SK-N-SH (cell line): ENCODE measurements around the gene AKAP12. TPM values are rescaled to one million over a fixed set of nuclear protein-coding genes. Genes with fewer than 3 reads are reported as not detected.

Source experiments
- CTCF ChIA-PET: fragments of 300-600, 350-600 bp; formaldehyde crosslinking; extraction: SDS; loops from one replicate; lab custom pipeline; 2021; lab: Yijun Ruan, JAX
- POLR2A ChIA-PET: fragments of 350-600 bp; sonication (Branson Sonifier 250); formaldehyde crosslinking; extraction: SDS; loops from one replicate; lab custom pipeline; 2020; ENCODE audit warnings: antibody characterized with exemption, inconsistent platforms; lab: Yijun Ruan, JAX
- DNase-seq: peaks from one replicate; pipeline ENCODE4 v3.0.0; 2012
- H2AFZ ChIP-seq: fragments of 200-600 bp; sonication (generic); 2 replicates; pipeline ENCODE4 v1.8.1; 2016; ENCODE audit warnings: antibody characterized with exemption, mild to moderate bottlenecking, low read depth
- H3F3A ChIP-seq: fragments of 200-600 bp; sonication (generic); replicated peaks from 2 replicates; pipeline ENCODE3; 2016; ENCODE audit warnings: antibody characterized with exemption, mild to moderate bottlenecking; ENCODE audit not compliant: insufficient read depth
- H3K27ac ChIP-seq, 2 experiments: fragments of 200-500 bp in 1 of 2; fragments of 200-600 bp in 1 of 2; sonication (Bioruptor generic) in 1 of 2; sonication (generic), shearing (Covaris generic) in 1 of 2; 2 replicates each; pipeline versions ENCODE4 v1.5.1 to v1.6.1; 2014 to 2016; ENCODE audit warnings: low read depth in 2 of 2, inconsistent platforms in 1 of 2, low read length in 1 of 2, mild to moderate bottlenecking in 1 of 2, mixed read lengths in 1 of 2
- H3K27me3 ChIP-seq: fragments of 200-600 bp; sonication (generic), shearing (Covaris generic); 2 replicates; pipeline ENCODE4 v1.6.1; 2016; ENCODE audit warnings: mixed run types; ENCODE audit not compliant: insufficient read depth
- H3K36me3 ChIP-seq, 2 experiments: fragments of 200-500 bp in 1 of 2; fragments of 200-600 bp in 1 of 2; sonication (Bioruptor generic) in 1 of 2; sonication (generic) in 1 of 2; replicated peaks in 1 of 2; 2 replicates each; pipeline versions ENCODE3 to v1.5.1; 2014 to 2016; ENCODE audit warnings: low read length in 1 of 2, mild to moderate bottlenecking in 1 of 2; ENCODE audit not compliant: insufficient read depth in 2 of 2, control insufficient read depth in 1 of 2
- H3K4me1 ChIP-seq, 2 experiments: fragments of 200-500 bp in 1 of 2; fragments of 200-600 bp in 1 of 2; sonication (Bioruptor generic) in 1 of 2; sonication (generic), shearing (Covaris generic) in 1 of 2; 2 replicates each; pipeline versions ENCODE4 v1.5.1 to v1.6.1; 2014 to 2016; ENCODE audit warnings: low read depth in 1 of 2, low read length in 1 of 2, mixed run types in 1 of 2; ENCODE audit not compliant: insufficient read depth in 2 of 2, control insufficient read depth in 1 of 2
- H3K4me2 ChIP-seq: fragments of 200-600 bp; sonication (generic), shearing (Covaris generic); 2 replicates; pipeline ENCODE4 v1.6.1; 2017; ENCODE audit warnings: mixed run types
- H3K4me3 ChIP-seq, 2 experiments: fragments of 200-500 bp in 1 of 2; fragments of 200-600 bp in 1 of 2; sonication (Bioruptor generic) in 1 of 2; sonication (generic), shearing (Covaris generic) in 1 of 2; 2 replicates each; pipeline versions ENCODE4 v1.5.1 to v1.8.1; 2014 to 2016; ENCODE audit warnings: low read depth in 2 of 2, inconsistent platforms in 1 of 2, low read length in 1 of 2, mild to moderate bottlenecking in 1 of 2, mixed read lengths in 1 of 2, moderate library complexity in 1 of 2
- H3K79me2 ChIP-seq: fragments of 200-600 bp; sonication (generic); 2 replicates; pipeline ENCODE4 v1.8.1; 2017; ENCODE audit warnings: mild to moderate bottlenecking; ENCODE audit not compliant: insufficient read depth
- H3K9ac ChIP-seq: fragments of 200-600 bp; sonication (generic); 2 replicates; pipeline ENCODE4 v1.6.1; 2017; ENCODE audit warnings: mixed run types
- H3K9me2 ChIP-seq: fragments of 200-600 bp; sonication (generic); 2 replicates; pipeline ENCODE4 v1.6.1; 2017; ENCODE audit warnings: mixed run types
- H3K9me3 ChIP-seq: fragments of 200-600 bp; sonication (generic); 2 replicates; pipeline ENCODE4 v1.6.1; 2017; ENCODE audit warnings: mixed run types, mild to moderate bottlenecking, moderate library complexity
- H4K20me1 ChIP-seq: fragments of 200-600 bp; sonication (generic); 2 replicates; pipeline ENCODE4 v1.6.1; 2017; ENCODE audit warnings: mild to moderate bottlenecking, mixed run types; ENCODE audit not compliant: insufficient read depth
- ELF1 ChIP-seq: IDR thresholded peaks from 2 replicates; pipeline ENCODE4 v1.4.0; 2012
- FOSL2 ChIP-seq: IDR thresholded peaks from 2 replicates; pipeline ENCODE4 v1.4.0; 2012; ENCODE audit warnings: low read depth, mild to moderate bottlenecking, moderate library complexity, borderline replicate concordance
- FOXJ3 ChIP-seq: sonication (generic); formaldehyde crosslinking; IDR thresholded peaks from 2 replicates; pipeline ENCODE4 v1.5.1; 2020; ENCODE audit warnings: mild to moderate bottlenecking, missing genetic modification reagents
- FOXM1 ChIP-seq: IDR thresholded peaks from 2 replicates; pipeline ENCODE4 v1.4.0; 2012; ENCODE audit warnings: low read depth, mild to moderate bottlenecking
- JUND ChIP-seq: IDR thresholded peaks from 2 replicates; pipeline ENCODE4 v1.4.0; 2012
- NFIC ChIP-seq: IDR thresholded peaks from 2 replicates; pipeline ENCODE4 v1.4.0; 2012; ENCODE audit warnings: borderline replicate concordance
- NRF1 ChIP-seq: IDR thresholded peaks from 2 replicates; pipeline ENCODE4 v1.6.1; 2012; ENCODE audit warnings: low read depth, mild to moderate bottlenecking, low read length
- RAD21 ChIP-seq: IDR thresholded peaks from 2 replicates; pipeline ENCODE4 v1.6.1; 2012; ENCODE audit warnings: mild to moderate bottlenecking, low read length
- RCOR1 ChIP-seq: fragments of 150-350 bp; IDR thresholded peaks from 2 replicates; pipeline ENCODE4 v1.6.1; 2017; ENCODE audit warnings: antibody characterized with exemption, low read length
- RXRA ChIP-seq: IDR thresholded peaks from 2 replicates; pipeline ENCODE4 v1.4.0; 2012; ENCODE audit warnings: low read depth, mild to moderate bottlenecking, borderline replicate concordance
- SIN3A ChIP-seq: IDR thresholded peaks from 2 replicates; pipeline ENCODE4 v1.6.1; 2012; ENCODE audit warnings: low read depth, mild to moderate bottlenecking, low read length, moderate library complexity, borderline replicate concordance
- TCF12 ChIP-seq: IDR thresholded peaks from 2 replicates; pipeline ENCODE4 v1.4.0; 2012
- WGBS: methylation state at CpG from one replicate; pipeline ENCODE4 v1.1.6; 2017; ENCODE audit warnings: low lambda C conversion rate; 5-methylcytosine and 5-hydroxymethylcytosine counted together
- polyA plus RNA-seq, 3 experiments: library from polyadenylated mRNA; depleted of rRNA; stranded (reverse); fragments of >200 nt; gene quantifications; 2 replicates each; pipeline ENCODE4 v1.2.3, GENCODE V29; 2012
- TF ChIP-seq, protein P1 (sequence below): IDR thresholded peaks from 2 replicates; pipeline ENCODE4 v1.4.0; 2012; ENCODE audit warnings: low read depth, borderline replicate concordance
- TF ChIP-seq, protein P2 (sequence below): fragments of 150-350 bp; IDR thresholded peaks from 2 replicates; pipeline ENCODE4 v1.6.1; 2017; ENCODE audit warnings: antibody characterized with exemption, low read length, low read depth, borderline replicate concordance
- TF ChIP-seq, protein P3 (sequence below): fragments of 200-600 bp; sonication (generic); IDR thresholded peaks from 2 replicates; pipeline ENCODE4 v1.6.1; 2017; ENCODE audit warnings: antibody characterized with exemption, mild to moderate bottlenecking, moderate library complexity
- TF ChIP-seq, protein P4 (sequence below): IDR thresholded peaks from 2 replicates; pipeline ENCODE4; 2012

AKAP12 gene
- polyA plus RNA-seq, 1 of the 3 experiments (the other 2 are of a cell fraction): 46.5 TPM

DNA sequence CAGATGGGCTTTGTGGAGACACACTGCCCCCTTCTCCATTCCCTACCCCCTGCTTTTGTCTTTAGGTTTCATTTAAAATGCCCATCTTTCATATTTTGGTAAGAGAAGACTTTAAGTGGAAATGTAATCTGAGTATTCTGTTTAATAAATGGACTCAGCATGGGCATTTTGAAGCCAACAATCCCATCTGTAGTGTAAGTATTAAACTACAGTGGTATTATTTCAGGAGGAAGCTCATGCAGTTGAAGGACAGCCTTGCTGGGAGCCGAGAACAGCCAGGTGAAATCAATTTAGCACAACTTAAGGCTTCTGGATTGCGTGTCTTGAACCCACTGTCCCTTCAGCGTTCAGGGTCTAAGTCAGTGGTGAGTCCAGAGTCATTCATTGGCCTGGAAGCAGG is 63.5 kb downstream of the AKAP12 start:
- Histone ChIP-seq H3K4me1 (peaks cover 0 to 2% of the 10 kb centered on the region in 2 experiments; a peak in 1 of 4 replicates), H3K79me2 (peaks cover 43% of the 10 kb centered on the region; the same call in 1 of the 2 replicates), H3K4me2 (no peak overlapping the region), H3K36me3 (peaks cover 0 to 7% of the 10 kb centered on the region in 2 experiments), H3K9me2 (no peaks in the 10 kb centered on the region), H3K27me3 (no peaks in the 10 kb centered on the region), H3K9ac (no peak overlapping the region), H4K20me1 (no peaks in the 10 kb centered on the region), H3K27ac (no peak overlapping the region), H3K4me3 (no peak overlapping the region), H3K9me3 (no peaks in the 10 kb centered on the region), H2AFZ (no peak overlapping the region), H3F3A (no peaks in the 10 kb centered on the region)
- ChIA-PET CTCF (interaction anchor here (1.8 kb wide), 1 partner anchor 21 kb away, joined by 4 read pairs; no protein-coding TSS in a partner anchor), POLR2A (no interaction called here)
- DNase-seq: no peak
- 100% methylated on average over 3 of the region's 3 CpGs for WGBS
- TF ChIP-seq RXRA (no peak), SIN3A (no peak), FOSL2 (no peak)
- TF ChIP-seq, protein P1, sequence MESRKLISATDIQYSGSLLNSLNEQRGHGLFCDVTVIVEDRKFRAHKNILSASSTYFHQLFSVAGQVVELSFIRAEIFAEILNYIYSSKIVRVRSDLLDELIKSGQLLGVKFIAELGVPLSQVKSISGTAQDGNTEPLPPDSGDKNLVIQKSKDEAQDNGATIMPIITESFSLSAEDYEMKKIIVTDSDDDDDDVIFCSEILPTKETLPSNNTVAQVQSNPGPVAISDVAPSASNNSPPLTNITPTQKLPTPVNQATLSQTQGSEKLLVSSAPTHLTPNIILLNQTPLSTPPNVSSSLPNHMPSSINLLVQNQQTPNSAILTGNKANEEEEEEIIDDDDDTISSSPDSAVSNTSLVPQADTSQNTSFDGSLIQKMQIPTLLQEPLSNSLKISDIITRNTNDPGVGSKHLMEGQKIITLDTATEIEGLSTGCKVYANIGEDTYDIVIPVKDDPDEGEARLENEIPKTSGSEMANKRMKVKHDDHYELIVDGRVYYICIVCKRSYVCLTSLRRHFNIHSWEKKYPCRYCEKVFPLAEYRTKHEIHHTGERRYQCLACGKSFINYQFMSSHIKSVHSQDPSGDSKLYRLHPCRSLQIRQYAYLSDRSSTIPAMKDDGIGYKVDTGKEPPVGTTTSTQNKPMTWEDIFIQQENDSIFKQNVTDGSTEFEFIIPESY: no peak

DNA sequence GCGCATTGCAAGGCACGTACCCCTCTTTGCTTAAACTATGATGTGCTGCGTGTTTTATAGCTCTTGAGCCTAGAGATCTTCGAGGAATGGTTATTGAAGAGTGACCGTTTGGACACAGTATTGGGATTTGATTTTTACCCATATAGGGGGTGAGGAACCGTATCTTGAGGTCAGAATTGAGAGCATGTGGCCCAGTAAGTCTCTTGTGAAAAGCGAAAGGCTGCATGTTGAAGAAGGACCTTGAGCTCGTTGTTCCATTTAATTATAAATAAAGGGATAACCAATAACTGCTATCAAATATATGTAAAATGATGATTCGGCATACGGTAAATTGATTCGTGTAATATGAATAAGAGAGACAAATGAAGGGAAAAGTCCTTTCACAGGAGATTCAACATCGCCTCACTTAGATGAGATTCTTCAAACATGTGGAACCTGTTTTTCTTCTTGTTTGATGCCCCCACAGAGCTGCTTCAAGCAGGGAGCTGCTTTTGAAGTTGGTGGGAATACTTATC is 66.6 kb downstream of the AKAP12 start:
- no peak for DNase-seq
- TF ChIP-seq NRF1: no peak
- TF ChIP-seq, protein P2, sequence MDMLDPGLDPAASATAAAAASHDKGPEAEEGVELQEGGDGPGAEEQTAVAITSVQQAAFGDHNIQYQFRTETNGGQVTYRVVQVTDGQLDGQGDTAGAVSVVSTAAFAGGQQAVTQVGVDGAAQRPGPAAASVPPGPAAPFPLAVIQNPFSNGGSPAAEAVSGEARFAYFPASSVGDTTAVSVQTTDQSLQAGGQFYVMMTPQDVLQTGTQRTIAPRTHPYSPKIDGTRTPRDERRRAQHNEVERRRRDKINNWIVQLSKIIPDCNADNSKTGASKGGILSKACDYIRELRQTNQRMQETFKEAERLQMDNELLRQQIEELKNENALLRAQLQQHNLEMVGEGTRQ: no peak
- no peak for TF ChIP-seq JUND
- no peak for TF ChIP-seq FOXM1
- TF ChIP-seq ELF1: no peak
- TF ChIP-seq FOXJ3: no peak
- TF ChIP-seq, protein P3, sequence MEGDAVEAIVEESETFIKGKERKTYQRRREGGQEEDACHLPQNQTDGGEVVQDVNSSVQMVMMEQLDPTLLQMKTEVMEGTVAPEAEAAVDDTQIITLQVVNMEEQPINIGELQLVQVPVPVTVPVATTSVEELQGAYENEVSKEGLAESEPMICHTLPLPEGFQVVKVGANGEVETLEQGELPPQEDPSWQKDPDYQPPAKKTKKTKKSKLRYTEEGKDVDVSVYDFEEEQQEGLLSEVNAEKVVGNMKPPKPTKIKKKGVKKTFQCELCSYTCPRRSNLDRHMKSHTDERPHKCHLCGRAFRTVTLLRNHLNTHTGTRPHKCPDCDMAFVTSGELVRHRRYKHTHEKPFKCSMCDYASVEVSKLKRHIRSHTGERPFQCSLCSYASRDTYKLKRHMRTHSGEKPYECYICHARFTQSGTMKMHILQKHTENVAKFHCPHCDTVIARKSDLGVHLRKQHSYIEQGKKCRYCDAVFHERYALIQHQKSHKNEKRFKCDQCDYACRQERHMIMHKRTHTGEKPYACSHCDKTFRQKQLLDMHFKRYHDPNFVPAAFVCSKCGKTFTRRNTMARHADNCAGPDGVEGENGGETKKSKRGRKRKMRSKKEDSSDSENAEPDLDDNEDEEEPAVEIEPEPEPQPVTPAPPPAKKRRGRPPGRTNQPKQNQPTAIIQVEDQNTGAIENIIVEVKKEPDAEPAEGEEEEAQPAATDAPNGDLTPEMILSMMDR: no peak
- no peak for TF ChIP-seq RCOR1
- no peak for TF ChIP-seq RAD21
- TF ChIP-seq, protein P4, sequence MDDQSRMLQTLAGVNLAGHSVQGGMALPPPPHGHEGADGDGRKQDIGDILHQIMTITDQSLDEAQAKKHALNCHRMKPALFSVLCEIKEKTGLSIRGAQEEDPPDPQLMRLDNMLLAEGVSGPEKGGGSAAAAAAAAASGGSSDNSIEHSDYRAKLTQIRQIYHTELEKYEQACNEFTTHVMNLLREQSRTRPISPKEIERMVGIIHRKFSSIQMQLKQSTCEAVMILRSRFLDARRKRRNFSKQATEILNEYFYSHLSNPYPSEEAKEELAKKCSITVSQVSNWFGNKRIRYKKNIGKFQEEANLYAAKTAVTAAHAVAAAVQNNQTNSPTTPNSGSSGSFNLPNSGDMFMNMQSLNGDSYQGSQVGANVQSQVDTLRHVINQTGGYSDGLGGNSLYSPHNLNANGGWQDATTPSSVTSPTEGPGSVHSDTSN: no peak
- no peak for TF ChIP-seq TCF12
- TF ChIP-seq NFIC: no peak
- TF ChIP-seq, all 33 proteins: peak for 0
- H3F3A ChIP-seq: no peaks in the 10 kb centered on the region
- peaks cover 17% of the 10 kb centered on the region; the same call in 1 of the 2 replicates for H3K79me2 ChIP-seq
- no peaks in the 10 kb centered on the region for H3K27me3 ChIP-seq
- ChIA-PET POLR2A (no interaction called here), CTCF (interaction anchor here (1.4 to 1.5 kb wide), 2 partner anchors 18 to 292 kb away, joined by 3 to 4 read pairs; no protein-coding TSS in a partner anchor)
- H3K9me2 ChIP-seq: no peaks in the 10 kb centered on the region
- 92% methylated on average over 12 of the region's 12 CpGs for WGBS
- no peaks in the 10 kb centered on the region for H4K20me1 ChIP-seq
- H3K9ac ChIP-seq: no peak overlapping the region
- peaks cover 0 to 6% of the 10 kb centered on the region in 2 experiments; a peak in 1 of 4 replicates for H3K4me1 ChIP-seq
- H3K4me2 ChIP-seq: no peak overlapping the region
- H3K27ac ChIP-seq: no peak overlapping the region
- no peaks in the 10 kb centered on the region for H3K9me3 ChIP-seq
- H2AFZ ChIP-seq: no peak overlapping the region
- H3K4me3 ChIP-seq: no peak overlapping the region
- peaks cover 0 to 10% of the 10 kb centered on the region in 2 experiments for H3K36me3 ChIP-seq
